ENCODE measurements around the gene LRP6. TPM values are rescaled to one million over a fixed set of nuclear protein-coding genes. Genes with fewer than 3 reads are reported as not detected.

The LRP6 gene
- total RNA-seq, 1 experiment from 2014 or later, result 13.8 TPM

Other genes with a start within 250 kb of the LRP6 start
- not detected in 2 replicates for gene BCL2L14, start 196.1 kb downstream of the LRP6 start, total RNA-seq (2014; rRNA removed; shearing (Covaris generic))
- gene MANSC1, start 83.2 kb upstream of the LRP6 start, total RNA-seq (2014; rRNA removed; shearing (Covaris generic)), result 1.6 and 1.7 TPM in 2 replicates
- 5.1 and 17.8 TPM in 2 replicates for gene BORCS5, start 90.0 kb upstream of the LRP6 start, total RNA-seq (2014; rRNA removed; shearing (Covaris generic))

Data from G401 (cell line).